ENCODE results near the gene DICER1. TPM values are rescaled to one million over a fixed set of nuclear protein-coding genes. Genes with fewer than 3 reads are reported as not detected.

Gene DICER1
- total RNA-seq, 1 experiment from 2014 or later: 62.0 TPM

DNA sequence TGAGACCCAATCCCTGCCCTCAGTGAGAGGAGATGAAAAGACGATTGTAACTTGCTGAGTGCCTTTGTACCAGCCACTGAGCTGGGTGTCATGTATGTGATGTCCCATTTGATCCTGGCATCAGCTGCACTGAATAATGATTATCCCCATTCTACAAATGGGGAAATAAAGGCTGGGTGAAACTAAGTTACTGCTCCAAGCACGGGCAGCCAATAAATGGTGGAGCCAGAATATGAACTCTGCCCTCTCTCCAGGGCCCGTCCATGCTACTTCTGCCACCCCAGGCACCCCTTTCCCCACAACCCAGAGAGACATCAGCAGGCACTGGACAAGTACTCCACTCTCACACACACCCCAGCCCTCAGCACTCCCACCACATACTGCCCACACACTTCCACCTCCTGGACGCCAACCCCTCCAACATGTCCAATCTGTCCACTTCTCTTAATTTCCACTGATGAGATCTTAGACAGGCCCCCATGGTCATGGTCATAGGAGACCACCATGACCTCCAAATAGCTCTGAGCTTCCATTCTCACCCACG, 115.8 kb downstream of the DICER1 start (continued):
- TF ChIP-seq E2F4 (CRISPR knock-in tag; IDR thresholded peaks at IDR 0.05; ENCODE audit: borderline replicate concordance, low read depth) (no peak), CREB1 (CRISPR knock-in tag; IDR thresholded peaks at IDR 0.05) (no peak), TEAD1 (CRISPR knock-in tag; IDR thresholded peaks at IDR 0.05) (no peak), KAT7 (CRISPR knock-in tag; IDR thresholded peaks at IDR 0.05; ENCODE audit: borderline replicate concordance) (no peak)

DNA sequence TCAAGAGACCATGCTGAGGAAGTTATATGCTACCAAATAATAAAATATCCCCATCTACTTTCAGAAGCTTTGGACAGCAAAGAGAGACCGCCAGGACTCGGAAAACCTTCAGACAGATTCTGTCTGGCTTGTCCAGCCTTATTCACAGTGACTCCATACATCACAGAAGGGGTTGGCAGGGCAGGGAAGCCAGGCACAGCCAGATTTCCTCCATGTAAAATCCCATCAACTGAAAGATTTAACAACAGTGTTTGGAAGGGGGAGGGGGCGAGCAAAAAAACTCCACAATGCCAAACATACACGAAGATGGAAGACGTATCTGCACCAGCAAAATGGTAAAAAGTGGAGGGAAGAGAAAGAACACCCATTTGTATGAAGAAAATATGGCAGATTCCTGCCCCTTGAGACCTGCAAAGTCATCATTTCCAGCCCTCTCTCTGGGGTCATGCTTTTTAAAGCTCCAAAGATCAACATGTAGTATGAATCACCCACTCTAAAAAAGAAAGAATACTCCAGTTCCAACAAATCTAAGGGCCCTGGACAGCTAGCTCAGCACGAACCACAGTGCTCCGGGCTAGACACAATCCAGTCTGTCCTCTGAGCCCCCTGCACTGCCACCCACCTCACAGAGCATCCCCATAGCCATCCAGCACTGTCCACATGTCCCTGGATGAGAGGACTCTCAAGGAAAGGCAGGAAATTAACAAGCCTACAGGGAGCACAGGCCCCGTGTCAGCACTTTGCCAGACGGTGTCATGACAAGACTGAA, 116.4 kb downstream of the DICER1 start:
- no peaks in the 10 kb centered on the region for H3K27me3 Mint-ChIP-seq (ENCODE audit: low read depth)
- TF ChIP-seq STAT6 (CRISPR knock-in tag; conservative IDR thresholded peaks at IDR 0.05; ENCODE audit: low read depth) (no peak), EMX1 (CRISPR knock-in tag; IDR thresholded peaks at IDR 0.05) (no peak), ZNF423 (CRISPR knock-in tag; IDR thresholded peaks at IDR 0.05) (no peak), JAZF1 (CRISPR knock-in tag; IDR thresholded peaks at IDR 0.05) (no peak), E2F4 (CRISPR knock-in tag; IDR thresholded peaks at IDR 0.05; ENCODE audit: borderline replicate concordance, low read depth) (no peak), TCF7 (CRISPR knock-in tag; IDR thresholded peaks at IDR 0.05; ENCODE audit: low read depth) (no peak), NFATC4 (CRISPR knock-in tag; IDR thresholded peaks at IDR 0.05) (no peak), PRRX2 (CRISPR knock-in tag; IDR thresholded peaks at IDR 0.05) (no peak), NFYB (CRISPR knock-in tag; conservative IDR thresholded peaks at IDR 0.05; ENCODE audit: low read depth) (no peak), AFF4 (CRISPR knock-in tag; IDR thresholded peaks at IDR 0.05; ENCODE audit: borderline replicate concordance) (no peak)
- TF ChIP-seq, protein P1, sequence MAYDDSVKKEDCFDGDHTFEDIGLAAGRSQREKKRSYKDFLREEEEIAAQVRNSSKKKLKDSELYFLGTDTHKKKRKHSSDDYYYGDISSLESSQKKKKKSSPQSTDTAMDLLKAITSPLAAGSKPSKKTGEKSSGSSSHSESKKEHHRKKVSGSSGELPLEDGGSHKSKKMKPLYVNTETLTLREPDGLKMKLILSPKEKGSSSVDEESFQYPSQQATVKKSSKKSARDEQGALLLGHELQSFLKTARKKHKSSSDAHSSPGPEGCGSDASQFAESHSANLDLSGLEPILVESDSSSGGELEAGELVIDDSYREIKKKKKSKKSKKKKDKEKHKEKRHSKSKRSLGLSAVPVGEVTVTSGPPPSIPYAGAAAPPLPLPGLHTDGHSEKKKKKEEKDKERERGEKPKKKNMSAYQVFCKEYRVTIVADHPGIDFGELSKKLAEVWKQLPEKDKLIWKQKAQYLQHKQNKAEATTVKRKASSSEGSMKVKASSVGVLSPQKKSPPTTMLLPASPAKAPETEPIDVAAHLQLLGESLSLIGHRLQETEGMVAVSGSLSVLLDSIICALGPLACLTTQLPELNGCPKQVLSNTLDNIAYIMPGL (CRISPR knock-in tag; IDR thresholded peaks at IDR 0.05): no peak
- no peaks in the 10 kb centered on the region for H3K36me3 Mint-ChIP-seq
- H3K9me3 Mint-ChIP-seq: no peaks in the 10 kb centered on the region; the same call in 1 of the 2 replicates
- H3K4me3 Mint-ChIP-seq: no peak overlapping the region
- peaks cover 6% of the 10 kb centered on the region for H3K4me1 Mint-ChIP-seq
- ATAC-seq (no peak), DNase-seq (ENCODE audit: low spot score) (no peak)
- ChIA-PET CTCF (no interaction called here), POLR2A (no interaction called here)
- H3K27ac Mint-ChIP-seq: no peak overlapping the region
